GM21367 (cell line): ENCODE measurements around the gene LRRC2.
"Not testable (repeated sequence)": the region's sequence is repeated elsewhere in the genome, so short reads cannot be mapped to it uniquely, and the experiment has no call there.

ENCODE experiments used
- ATAC-seq: cut with Tn5 transposase; IDR thresholded peaks from one replicate; pipeline ENCODE4 v1.9.1; 2021; ENCODE audit not compliant: unreplicated experiment

Gene LRRC2

DNA sequence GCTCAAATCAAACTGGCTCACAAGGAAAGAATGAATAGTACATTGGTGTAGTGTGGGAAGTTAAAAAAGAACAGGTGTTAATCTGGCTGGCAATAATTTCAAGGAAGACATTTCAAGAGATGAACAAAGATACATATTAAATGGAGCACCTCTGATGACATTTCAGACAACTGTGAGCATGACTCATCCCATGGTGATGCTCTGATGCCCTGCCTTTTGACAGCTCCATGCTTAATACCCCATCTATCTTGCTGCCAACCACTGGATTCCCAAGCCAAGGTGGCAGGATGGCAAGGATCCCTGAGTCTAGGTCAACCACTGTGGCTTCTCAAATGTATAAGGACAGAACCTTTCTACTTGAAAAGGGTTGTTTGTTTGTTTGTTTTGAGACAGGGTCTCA is 29.3 kb downstream of the LRRC2 start:
- no peak for ATAC-seq

DNA sequence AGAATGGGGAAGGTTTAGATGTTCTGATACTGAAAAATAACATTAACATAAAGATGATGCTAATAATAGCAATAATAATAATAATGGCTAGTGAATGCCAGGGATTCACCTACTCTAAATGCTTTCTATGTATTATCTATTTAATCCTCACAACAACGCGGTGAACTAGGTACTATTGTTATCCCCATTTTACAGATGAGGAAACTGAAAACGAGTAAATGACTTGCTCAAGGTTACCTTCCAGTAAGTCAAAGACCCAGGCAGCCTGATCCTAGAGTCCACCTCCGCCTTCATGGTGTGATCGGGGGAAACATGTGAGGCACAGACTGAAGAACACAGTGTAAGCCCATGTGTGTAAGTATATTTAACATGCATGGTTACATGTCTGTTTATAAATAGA is 30.4 kb downstream of the LRRC2 start:
- no peak for ATAC-seq

GRCh38 chr3:46533091-46533490 is 33.0 kb downstream of the LRRC2 start:
- no peak for ATAC-seq

DNA sequence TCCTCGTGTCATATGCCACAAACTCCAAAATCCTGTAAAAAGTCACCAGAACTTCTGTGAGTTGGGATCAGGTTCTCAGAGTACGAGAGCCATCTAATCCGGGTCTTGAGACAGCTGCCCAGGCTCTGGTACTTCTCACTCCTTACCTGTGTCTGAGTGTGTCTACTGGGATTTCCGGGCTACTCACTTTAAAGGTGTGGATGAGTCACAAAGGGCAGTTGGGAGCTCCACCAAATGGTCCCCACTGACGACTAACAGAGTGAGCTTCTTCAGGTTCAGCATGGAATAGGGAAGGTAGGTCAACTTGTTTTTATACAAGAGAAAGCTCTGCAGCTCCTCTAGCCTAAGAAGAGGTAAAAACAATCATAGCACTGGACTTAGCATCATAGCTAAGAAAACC is 38.9 kb downstream of the LRRC2 start:
- no peak for ATAC-seq

DNA sequence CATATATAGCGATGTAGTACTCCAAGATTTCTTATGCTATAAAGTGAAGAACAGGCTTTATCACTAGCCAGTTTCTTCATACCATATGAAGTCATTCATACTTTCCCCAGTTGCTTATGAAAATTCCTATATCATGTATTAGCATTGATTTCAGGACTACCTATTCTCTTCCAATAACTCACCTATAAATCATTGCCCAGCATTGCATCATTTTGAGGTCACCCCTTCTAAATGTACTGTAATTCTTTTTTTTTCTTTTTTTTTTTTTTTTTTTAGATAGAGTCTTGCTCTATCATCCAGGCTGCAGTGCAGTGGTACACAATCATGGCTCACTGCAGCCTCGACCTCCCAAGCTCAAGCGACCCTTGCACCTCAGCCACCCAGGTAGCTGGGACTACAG is 41.3 kb downstream of the LRRC2 start:
- no peak for ATAC-seq

DNA sequence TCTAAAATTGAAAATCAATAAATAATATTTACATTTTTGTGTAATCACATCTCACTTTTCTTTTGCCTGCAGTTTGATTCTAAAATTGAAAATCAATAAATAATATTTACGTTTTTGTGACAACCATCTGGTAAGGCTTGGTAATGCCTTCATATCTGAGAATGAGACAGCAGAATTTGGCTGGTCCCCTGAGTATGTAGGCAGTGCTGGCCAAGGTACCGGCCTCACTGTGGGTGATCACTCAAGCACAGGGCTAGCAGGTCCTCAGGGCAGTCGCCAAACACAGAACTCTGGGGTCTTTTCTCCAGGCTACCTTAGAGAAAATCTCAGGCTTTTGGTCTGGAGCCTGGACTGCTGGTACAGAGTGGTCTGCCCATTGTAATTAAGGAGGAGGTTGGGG is 42.1 kb downstream of the LRRC2 start:
- no peak for ATAC-seq

DNA sequence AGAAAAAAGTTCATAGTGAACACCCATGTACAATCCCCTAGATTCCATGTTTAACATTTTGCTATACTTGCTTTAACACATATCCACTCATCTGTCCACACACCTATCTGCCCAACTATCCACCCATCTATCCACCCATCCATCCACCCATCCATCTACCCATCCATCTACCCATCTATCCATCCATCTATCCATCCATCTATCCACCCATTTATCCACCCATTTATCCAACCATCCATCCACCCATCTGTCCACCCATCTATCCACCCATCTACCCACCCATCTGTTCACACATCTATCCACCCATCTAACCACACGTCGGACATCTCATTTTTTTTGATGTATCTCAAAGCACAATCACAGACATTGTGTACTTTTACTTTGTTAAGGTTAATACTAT is 42.5 kb downstream of the LRRC2 start:
- ATAC-seq: no peak

DNA sequence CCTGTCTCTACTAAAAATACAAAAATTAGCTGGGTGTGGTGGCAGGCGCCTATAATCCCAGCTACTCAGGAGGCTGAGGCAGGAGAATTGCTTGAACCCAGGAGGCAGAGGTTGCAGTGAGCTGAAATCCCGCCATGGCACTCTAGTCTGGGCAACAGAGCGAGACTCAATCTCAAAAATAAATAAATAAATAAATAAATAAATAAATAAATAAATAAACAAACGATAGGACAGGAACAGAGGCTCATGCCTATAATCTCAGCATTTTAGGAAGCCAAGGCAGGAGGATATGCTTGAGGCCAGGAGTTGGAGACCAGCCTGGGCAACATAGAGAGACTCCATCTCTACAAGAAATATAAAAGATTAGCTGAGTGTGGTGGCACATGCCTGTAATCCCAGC is 43.9 kb downstream of the LRRC2 start:
- not testable (repeated sequence) for ATAC-seq

GRCh38 chr3:46521096-46521495 is 45.0 kb downstream of the LRRC2 start:
- no peak for ATAC-seq

GRCh38 chr3:46520531-46520930 is 45.6 kb downstream of the LRRC2 start:
- no peak for ATAC-seq

DNA sequence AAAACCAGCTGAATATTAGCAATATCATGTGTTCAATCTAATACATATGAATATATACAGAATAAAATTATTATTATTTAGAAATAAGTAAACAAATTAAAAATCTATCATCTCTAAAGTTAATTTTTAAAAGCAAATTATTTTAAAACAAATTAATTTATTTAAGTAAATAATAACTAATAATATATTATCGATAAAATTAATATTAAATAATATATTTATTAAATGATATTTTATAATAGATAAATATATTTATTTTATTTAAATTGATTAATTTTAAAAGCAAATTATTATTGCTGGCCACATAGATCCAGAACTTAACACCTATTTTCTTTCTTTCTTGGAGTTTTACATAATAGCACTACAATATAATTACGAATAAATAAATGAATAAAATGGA is 46.1 kb downstream of the LRRC2 start:
- ATAC-seq: no peak

DNA sequence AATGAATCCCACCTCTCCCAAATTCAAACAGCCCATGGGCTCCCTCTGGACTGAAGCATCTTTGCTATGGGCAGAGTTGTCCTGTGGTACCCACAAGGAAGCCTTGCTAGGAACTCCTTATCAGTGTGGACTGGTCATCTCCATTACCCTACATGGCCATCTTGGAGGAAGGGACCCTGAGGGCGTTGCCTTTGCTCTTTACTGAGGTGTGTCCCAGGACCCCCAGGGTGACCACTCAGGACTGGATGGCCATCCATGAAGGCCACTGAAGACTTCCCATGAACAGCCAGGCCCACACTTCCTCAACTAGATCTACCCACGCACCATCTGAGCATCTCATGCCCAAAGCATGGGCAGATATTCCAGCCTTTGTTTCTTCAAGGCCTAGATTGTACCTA is 48.3 kb downstream of the LRRC2 start:
- ATAC-seq: no peak

- no peak for ATAC-seq
Observed at GRCh38 chr3:46517016-46517783, 48.9 kb downstream of the LRRC2 start.

DNA sequence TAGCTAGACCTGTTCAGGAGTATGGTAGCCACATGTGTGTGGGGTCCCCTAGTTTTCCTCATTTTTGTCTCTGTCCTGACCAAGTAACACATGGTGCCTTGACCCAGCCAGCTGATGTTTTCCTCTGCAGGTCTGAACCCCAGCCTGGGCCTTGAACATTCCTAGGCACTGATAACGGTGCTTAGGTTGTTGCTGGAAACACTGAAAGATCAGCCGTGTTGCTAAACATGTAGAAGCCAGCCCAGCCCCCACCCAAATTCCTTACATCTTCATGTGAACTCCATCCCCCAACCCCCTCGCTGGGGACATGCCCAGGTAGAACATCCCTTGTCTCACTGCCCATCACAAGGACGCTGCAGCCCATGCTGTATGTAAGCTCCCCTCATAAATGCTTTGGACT is 49.6 kb downstream of the LRRC2 start:
- no peak for ATAC-seq

DNA sequence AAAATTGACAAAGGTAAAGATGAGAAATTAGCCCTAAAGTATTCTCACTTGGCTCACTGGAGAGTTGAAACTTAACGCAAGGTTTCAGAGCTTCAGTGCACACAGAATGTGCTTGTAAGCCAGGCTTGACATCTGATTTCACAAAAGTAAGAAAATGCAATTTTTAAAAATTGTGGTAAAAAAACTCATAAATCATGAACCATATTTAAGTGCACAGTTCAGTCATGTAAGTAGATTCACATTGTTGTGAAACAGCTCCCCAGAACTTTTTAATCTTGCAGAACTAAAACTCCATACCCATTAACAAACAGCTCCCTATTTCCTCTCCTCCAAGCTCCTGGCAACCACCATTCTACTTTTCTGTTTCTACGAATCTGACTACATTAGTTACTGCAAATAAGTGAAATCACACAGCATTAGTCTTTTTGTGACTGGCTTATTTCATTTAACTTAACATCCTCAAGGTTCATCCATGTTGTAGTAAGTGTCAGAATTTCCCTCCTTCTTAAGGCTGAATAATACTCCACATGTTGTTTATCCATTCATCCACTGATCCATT is 53.8 kb downstream of the LRRC2 start:
- ATAC-seq: no peak

- no peak for ATAC-seq
Observed at GRCh38 chr3:46509661-46510187, 56.4 kb downstream of the LRRC2 start.

GRCh38 chr3:46508850-46509591 is 57.1 kb downstream of the LRRC2 start:
- ATAC-seq: no peak

GRCh38 chr3:46506526-46506925 is 59.6 kb downstream of the LRRC2 start:
- ATAC-seq: no peak

GRCh38 chr3:46505953-46506352 is 60.1 kb downstream of the LRRC2 start:
- ATAC-seq: no peak

DNA sequence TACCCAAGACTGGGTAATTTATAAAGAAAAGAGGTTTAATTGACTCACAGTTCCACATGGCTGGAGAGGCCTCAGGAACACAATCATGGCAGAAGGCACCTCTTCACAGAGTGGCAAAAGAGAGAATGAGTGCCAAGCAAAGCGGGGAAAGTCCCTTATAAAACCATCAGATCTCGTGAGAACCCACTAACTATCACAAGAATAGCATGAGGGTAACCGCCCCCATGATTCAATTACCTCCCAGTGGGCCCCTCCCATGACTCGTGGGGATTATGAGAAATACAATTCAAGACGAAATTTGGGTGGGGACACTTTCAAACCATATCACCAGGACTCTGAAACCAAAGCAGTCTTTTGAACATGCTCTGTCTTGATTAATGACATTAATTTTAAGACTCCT is 61.3 kb downstream of the LRRC2 start:
- ATAC-seq: no peak

DNA sequence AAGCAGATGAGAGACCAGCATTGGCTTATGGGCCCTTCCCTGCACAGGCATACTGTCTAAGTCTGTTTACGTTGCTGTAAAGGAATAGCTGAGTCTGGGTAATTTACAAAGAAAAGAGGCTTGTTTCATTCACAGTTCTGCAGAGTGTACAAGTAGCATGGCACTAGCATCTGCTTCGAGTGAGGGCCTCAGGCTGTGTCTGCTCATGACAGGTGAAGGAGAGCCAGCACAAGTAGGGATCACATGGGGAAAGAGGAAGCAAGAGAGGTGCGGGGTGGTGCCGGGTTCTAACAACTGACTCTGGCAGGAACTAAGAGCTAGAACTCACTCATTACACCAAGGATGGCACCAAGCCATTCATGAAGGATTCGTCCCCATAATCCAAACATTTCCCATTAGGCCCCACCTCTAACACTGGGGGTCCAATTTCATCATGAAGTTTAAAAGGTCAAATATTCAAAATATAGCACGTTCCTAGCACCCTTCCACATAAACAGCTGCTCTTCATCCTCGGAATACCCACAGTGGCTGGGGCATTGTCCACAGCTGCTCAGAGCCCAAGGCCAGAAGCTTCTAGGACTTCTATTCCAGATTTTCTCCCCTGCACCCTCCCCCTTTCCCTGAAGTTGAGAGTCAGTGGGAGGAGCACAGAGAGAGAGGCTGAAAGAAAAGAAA is 62.8 kb downstream of the LRRC2 start:
- ATAC-seq: no peak

- ATAC-seq: no peak
Observed at GRCh38 chr3:46501702-46502101, 64.4 kb downstream of the LRRC2 start.
